ENCODE data around the gene ARHGAP24.

The ARHGAP24 gene

DNA sequence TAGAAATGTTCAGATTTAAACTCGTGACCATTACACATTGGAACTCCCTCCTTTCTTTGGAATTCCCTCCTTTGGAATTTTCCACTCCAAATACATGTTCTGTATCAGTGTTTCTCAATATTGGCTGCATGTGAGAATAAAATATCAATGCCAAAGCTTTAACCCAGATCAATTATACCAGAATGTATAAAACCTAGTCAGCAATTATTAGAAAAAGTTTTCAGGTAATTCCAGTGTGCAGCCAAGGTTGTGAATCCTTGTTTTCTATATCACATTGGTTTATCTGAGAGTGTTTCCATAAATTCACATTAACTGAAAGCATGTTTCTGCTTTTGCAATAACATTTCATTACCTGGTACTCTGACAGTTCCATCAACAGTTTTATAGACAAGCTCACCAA lies 490.6 kb downstream of the ARHGAP24 start:
- DNase-seq (ENCODE audit: low read depth), result no peak
- in situ Hi-C loops (cut with HindIII; ENCODE audit: low sequenced_read_pairs), result no loop called here
- H3K4me3 ChIP-seq (ENCODE audit: low read depth, low read length), result no peak overlapping the region
- TF ChIP-seq, protein P1, sequence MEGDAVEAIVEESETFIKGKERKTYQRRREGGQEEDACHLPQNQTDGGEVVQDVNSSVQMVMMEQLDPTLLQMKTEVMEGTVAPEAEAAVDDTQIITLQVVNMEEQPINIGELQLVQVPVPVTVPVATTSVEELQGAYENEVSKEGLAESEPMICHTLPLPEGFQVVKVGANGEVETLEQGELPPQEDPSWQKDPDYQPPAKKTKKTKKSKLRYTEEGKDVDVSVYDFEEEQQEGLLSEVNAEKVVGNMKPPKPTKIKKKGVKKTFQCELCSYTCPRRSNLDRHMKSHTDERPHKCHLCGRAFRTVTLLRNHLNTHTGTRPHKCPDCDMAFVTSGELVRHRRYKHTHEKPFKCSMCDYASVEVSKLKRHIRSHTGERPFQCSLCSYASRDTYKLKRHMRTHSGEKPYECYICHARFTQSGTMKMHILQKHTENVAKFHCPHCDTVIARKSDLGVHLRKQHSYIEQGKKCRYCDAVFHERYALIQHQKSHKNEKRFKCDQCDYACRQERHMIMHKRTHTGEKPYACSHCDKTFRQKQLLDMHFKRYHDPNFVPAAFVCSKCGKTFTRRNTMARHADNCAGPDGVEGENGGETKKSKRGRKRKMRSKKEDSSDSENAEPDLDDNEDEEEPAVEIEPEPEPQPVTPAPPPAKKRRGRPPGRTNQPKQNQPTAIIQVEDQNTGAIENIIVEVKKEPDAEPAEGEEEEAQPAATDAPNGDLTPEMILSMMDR (IDR thresholded peaks at IDR 0.05; ENCODE audit: low read depth, low read length, missing control alignments), result no peak

- H3K4me3 ChIP-seq (ENCODE audit: low read depth, low read length), result no peak overlapping the region
- no peak for DNase-seq (ENCODE audit: low read depth)
- TF ChIP-seq, protein P1 (IDR thresholded peaks at IDR 0.05; ENCODE audit: low read depth, low read length, missing control alignments), result no peak
- in situ Hi-C loops (cut with HindIII; ENCODE audit: low sequenced_read_pairs), result no loop called here
Observed at GRCh38 chr4:85966373-85966772, 491.4 kb downstream of the ARHGAP24 start.

DNA sequence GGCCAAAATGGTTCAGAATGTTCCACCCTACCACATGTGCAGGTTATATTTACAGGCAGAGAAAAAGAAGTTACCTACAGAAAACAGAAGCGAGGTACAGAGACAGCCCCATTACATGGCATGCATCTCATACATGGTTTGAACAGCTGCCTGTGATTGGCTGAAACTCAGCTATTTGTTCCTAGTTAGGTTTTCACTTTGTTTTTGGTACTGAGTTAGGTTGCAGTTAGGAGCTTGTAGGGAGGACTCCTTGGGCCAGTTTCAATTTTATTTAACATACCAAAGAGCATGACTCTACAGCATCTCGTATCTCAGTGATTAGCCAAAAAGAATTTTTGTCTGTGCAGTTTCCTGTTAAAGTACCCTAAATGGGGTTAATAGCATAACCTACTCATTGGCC lies 492.9 kb downstream of the ARHGAP24 start:
- no peak overlapping the region for H3K4me3 ChIP-seq (ENCODE audit: low read depth, low read length)
- in situ Hi-C loops (cut with HindIII; ENCODE audit: low sequenced_read_pairs), result no loop called here
- TF ChIP-seq, protein P1 (IDR thresholded peaks at IDR 0.05; ENCODE audit: low read depth, low read length, missing control alignments), result no peak
- DNase-seq (ENCODE audit: low read depth), result no peak

- peak; percentile 68 for DNase-seq (ENCODE audit: low read depth)
- TF ChIP-seq, protein P1 (IDR thresholded peaks at IDR 0.05; ENCODE audit: low read depth, low read length, missing control alignments), result peak; percentile 40
- H3K4me3 ChIP-seq (ENCODE audit: low read depth, low read length), result no peak overlapping the region
- in situ Hi-C loops (cut with HindIII; ENCODE audit: low sequenced_read_pairs), result no loop called here
Observed at GRCh38 chr4:85968945-85969819, 494.2 kb downstream of the ARHGAP24 start.

DNA sequence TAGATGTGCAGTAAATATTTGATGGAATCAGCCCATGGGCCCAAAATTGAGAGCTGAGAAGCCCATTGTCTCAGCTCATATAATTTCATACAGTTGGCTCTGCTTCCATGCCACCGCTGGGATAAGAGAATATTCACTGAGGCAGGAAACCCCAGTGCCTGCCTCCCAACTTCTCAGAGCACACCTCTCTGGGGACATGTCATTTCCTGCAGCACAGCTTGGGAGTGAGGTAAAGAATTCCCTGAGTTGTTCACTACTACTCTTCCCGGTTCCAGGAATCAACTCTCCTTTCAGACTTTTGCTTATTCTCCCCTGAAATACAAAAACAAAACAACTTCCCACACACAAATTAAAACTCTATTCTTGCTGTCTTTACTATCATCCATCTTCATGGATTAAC lies 495.6 kb downstream of the ARHGAP24 start:
- no peak overlapping the region for H3K4me3 ChIP-seq (ENCODE audit: low read depth, low read length)
- no peak for DNase-seq (ENCODE audit: low read depth)
- TF ChIP-seq, protein P1 (IDR thresholded peaks at IDR 0.05; ENCODE audit: low read depth, low read length, missing control alignments), result no peak
- in situ Hi-C loops (cut with HindIII; ENCODE audit: low sequenced_read_pairs), result no loop called here

GRCh38 chr4:85979276-85979675 lies 504.3 kb downstream of the ARHGAP24 start:
- TF ChIP-seq, protein P1 (IDR thresholded peaks at IDR 0.05; ENCODE audit: low read depth, low read length, missing control alignments), result no peak
- no peak for DNase-seq (ENCODE audit: low read depth)
- in situ Hi-C loops (cut with HindIII; ENCODE audit: low sequenced_read_pairs), result no loop called here
- H3K4me3 ChIP-seq (ENCODE audit: low read depth, low read length), result no peak overlapping the region

Data from astrocyte of the cerebellum (primary cell).